HG03565 (cell line): ENCODE measurements around the gene APOL6.
A peak's percentile ranks its signal among the peaks of the same experiment; 100 is the strongest.

ENCODE experiments used
- ATAC-seq: cut with Tn5 transposase; IDR thresholded peaks from one replicate; pipeline ENCODE4 v1.9.1; 2021; ENCODE audit warnings: mild to moderate bottlenecking, moderate library complexity; ENCODE audit not compliant: unreplicated experiment

APOL6 gene

DNA sequence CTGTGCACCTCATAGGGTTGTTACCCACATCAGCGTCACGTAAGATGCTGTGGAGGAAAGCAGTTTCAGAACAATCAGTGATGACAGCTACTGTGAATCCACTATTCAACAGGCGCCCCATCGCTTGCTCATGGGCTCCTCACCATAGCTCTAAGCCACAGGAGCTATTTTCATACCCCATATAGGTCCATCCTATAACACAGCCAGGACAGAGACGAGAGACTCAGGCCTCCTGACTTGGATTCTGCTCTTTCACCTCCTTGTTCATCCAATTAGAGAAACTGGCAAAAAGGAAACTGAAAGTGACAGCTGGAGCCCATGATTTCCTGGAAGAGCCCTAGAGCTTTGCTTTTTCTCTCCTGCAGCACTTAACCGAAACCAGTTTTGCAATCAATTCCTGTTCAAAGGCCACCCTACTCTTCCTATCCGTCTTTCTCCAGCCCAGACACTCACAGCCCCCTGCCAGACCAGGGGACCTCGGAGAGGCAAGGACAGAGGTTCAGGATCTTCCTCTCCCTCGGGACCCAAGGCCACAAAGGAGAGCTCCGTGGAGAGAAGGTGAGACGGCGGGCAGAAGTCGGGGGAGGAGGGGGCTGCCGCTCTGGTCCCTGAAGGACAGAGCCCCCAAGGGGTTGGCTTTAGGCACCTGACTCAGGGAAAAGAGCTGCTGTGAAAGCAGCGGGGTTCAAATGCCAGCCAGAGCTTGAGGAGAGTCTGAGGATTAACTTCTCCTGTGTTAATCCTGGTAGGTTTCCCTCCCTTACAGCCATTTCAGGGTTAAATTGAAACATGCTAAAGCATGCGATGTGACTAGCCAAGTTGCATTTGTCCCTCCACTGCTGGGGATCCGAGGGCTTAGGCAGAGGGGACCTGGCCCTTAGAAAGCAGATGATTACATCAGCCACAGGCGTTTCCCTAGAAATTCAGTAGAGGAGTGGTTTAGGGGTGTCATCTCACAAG lies at the start of gene APOL6:
APOL6 (plus strand) TSS at position 381 of the 960 bp plus-strand sequence. CDS start 7,980 bp downstream, outside the sequence.
- ATAC-seq: peak; percentile 45

DNA sequence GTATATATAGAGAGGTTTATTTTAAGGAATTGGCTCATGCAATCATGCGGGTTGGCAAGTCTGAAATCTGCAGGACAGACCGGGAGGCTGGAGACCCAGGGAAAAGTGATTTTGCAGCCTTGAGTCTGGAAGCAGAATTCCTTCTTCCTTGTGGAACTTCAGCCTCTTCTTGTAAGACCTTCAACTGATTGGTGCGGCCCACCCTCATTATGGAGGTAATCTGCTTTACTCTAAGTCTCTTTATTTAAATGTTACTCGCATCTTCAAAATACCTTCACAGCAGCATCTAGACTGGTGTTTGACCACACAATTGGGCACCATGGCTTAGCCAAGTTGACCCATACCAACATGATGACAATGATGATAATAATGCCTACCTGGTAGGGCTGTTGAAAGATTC lies 48.9 kb upstream of the APOL6 start:
- no peak for ATAC-seq

DNA sequence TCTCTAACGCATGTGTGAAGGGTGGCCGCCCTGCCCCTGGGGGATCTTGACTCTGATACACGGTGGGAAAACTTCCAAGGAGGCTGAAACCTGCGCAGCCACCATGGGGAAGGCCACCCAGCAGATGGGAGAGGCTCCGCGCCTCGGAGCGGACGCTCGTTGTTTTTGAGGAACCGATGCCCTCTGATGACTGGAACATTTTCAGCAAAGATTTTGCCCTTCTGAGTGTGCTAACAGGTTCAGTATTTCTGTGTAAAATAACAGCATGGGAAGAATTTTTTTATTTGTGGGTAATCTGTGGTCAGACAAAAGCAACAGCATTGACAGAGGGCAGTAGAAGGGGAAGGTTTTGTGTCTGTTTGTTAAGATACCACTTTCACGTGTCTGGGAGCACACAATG lies 47.8 kb upstream of the APOL6 start:
- ATAC-seq: no peak

DNA sequence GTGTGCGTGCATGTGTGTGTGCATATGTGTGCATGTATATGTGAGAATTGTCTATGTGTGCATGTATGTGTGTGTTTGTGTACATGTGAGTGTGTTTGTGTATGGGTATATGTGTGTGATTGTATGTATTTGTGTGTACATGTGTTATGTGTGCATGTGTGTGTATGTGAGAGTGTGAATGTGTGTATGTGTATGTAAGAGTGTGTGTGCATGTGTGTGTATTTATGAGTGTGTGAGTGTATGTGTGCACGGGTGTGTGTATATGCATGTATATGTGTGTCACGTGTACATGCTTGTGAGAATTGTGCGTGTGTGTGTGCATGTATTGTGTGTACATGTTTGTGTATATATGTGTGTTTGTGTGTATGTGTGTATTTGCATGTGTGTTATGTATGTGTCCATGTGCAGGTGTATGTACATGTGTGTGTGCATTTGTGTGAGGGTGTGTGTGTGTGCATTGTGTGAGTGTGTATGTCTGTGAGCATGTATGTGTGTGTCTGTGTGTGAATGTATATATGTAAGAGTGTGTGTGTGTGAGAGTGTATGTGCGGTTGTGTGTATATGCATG lies 47.1 kb upstream of the APOL6 start:
- ATAC-seq: no peak

GRCh38 chr22:35601743-35602615 lies 46.3 kb upstream of the APOL6 start:
- ATAC-seq: no peak

DNA sequence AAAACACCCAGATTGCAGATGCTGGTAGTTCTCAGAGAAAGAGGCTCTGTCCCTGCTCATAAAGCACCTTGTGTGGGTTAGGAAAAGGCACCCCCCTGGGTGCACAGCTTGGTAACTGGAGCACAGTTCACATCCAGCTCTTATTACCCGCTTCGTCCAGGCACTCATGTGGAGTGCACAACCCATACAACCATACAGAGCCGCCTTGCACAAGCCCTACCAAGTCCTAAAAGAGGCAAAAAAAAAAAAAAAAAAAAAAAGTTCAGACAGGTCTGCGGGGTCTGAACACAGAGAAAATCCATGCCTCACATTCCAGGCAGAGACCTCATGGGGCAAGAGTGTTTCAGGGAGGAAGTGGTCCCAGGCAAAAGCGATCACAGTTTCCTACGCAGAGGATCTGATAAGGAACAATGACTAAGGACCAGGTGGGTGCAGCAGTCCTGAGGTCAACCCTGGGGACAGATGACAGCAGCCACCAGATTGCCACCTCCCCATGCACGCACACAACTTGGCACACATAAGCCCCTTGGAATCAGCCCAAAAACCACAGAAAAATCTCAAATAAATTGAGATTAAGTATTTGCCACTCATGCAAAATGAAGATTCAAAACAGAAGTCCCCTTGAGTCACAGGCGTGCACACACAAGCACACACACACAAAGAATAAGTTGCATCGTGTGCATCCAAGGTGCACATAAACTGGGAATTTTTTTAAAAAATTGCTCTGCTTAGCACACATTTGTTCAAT lies 43.5 kb upstream of the APOL6 start:
- ATAC-seq: no peak

DNA sequence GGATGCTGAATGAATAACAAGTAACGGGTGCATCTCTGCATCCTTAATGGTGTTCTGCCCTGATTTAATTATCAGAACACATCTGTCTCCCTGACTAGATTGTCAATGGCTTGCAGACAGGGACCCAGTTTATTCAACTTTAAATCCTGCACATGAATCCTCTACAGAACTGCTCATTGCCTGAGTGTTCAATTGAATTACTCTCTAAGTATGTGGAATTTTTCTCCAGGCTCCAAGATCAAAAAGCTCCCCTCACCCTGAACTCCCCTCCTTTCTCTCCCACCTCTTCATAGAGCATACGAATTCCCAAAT lies 42.9 kb upstream of the APOL6 start:
- ATAC-seq: no peak

DNA sequence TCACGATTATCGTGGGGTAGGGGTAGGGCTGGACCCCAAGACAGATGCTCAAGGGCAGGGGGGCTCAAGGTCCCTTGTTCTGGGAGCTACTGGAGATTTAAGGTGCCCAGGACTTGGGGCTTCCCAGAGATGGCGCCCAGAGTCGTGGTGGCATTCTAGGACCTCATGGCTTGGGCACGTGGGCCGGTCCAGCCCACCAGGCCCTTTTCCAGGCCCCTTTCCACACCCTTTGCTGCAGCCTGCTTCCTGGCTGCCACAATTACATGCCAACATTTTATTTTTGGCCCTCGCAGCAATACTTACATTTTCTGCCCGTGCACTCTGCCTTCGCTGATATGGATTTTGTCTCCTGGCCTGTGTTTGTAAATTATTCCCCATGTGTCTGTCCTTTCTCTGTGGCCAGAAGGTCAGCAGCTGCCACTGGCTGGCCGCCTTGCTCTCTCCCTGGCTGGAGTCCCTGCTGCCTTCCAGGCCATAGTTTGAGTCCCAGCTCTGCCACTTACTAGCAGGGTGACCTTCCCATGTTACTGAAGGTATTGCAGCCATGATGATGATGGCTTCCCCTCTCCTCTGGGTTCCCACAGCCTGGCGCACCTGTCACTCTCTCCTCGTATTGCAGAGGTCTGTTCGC lies 42.3 kb upstream of the APOL6 start:
- ATAC-seq: no peak

DNA sequence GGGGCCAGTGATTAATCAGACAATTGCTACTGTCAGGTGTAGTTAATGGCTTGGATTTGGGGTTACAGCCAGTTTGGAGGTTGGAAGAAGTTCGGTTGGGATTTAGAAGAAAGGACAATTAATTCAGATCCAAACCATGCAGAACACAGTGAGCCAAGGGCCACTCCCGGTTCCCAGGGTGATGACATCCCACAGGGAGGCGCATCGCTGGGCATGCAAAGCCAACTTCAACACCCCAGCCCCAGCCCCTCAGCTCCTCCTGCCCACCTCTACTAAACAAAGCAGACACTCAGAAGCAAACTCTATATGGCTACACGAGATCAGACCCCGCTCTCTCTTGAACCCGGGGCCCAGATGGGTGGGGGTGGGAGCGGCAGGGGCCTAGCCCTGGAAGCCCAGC lies 41.3 kb upstream of the APOL6 start:
- no peak for ATAC-seq

DNA sequence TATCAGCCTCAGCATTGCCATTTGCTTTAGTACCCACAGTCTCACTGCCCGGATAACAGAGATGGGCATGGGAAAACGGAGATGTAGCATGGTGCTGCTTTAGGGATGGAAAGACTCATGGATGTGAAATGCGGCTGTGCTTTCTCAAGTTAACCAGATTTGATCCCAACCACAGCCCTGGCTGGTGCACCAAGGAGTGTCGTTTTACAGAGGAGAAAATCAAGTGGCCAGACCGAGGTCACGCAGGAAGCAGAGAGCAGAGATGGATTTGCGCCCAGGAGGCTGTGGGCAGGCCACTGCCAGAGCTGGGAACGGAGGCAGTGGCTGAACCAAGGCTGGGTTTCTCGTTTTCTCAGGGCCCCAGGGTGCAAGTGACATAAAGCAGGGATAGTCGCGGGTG lies 40.2 kb upstream of the APOL6 start:
- no peak for ATAC-seq

GRCh38 chr22:35609261-35609660 lies 39.0 kb upstream of the APOL6 start:
- no peak for ATAC-seq

GRCh38 chr22:35609761-35610160 lies 38.5 kb upstream of the APOL6 start:
- ATAC-seq: no peak

DNA sequence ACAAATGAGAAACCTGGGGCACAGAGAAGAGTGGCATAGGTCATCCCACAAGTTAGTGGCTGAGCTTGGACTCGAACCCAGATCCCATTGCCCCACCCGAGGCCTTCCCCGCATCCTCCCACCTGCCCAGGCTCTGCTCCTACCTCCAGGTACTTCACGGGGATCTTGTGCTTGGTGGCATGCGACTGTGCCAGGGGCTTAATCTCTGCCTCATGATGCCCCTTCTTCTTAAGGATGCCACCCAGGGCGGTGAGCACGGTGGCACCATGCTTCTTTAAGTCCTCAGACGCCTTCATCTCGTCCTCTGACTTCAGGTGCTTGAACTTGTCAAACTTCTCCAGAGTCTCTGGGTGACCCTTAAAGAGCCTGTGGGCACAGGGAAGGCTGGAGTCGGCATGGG lies 37.5 kb upstream of the APOL6 start:
- no peak for ATAC-seq

DNA sequence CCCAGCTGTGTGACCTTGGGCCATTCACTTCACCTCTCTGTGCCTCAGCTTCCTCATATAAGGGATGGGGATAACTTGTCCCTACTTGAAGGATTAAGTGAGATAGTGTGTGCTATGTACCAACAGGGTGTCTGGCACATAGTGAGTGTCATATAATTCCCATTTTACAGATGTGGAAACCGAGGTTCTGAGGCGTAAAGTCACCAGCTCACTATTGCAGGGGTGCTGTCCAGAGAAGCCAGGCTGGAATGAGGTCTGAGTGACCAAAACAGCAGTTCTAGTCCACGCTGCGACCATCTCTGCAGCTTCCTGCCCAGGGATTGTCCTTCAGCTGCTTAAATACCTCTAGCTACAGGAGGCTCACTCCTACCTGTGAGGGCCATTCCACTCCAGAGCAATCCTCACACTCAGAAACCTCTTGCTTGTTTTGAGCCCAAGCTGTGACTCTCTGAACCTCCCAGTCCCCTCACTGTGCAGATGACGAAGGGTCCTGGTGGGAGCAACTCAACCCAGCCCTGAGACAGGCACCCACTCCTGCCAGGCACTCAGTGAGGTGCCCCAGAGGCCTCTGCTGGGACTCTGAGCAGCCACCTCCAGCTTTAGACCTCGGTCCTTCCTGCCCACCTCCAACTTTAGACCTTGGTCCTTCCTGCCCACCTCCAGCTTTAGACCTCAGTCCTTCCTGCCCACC lies 36.9 kb upstream of the APOL6 start:
- ATAC-seq: no peak

DNA sequence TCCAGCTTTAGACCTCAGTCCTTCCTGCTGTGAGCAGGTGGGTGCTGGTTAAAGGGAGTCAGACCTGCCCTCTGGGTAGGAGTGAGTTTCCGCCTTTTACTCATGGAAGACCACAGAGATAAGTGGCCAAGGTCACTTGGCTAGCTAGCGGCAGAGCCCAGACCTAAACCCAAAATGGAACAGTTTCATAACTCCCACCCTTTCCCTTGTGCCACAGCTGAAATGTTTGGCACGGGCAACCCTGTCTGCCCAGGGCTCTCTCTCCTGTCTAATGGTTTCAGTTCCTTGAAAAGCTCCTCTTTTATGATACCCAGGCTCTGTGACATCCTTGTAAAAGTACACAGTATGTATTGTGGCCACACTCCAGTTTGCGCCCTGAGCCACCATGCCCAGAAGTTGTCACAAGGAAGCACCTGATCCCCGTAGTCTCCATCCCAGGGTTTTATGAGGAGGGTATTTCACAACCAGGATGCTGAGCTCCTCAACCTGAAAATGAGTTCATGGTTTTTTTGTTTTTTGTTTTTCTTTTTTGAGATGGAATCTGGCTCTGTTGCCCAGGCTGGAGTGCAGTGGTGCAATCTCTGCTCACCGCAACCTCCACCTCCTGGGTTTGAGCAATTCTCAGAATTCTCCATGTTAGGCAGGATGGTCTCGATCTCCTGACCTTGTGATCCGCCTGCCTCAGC lies 36.2 kb upstream of the APOL6 start:
- no peak for ATAC-seq

GRCh38 chr22:35612903-35613302 lies 35.3 kb upstream of the APOL6 start:
- ATAC-seq: no peak

- no peak for ATAC-seq
These were observed 33.8 kb upstream of the APOL6 start for GRCh38 chr22:35614404-35614803.

GRCh38 chr22:35615156-35615555 lies 33.1 kb upstream of the APOL6 start:
- ATAC-seq: no peak

GRCh38 chr22:35616043-35616442 lies 32.2 kb upstream of the APOL6 start:
- no peak for ATAC-seq
